HEK293T (cell line): ENCODE measurements around the gene LRPPRC.

Source experiments
- ELF4 ChIP-seq: fragments of 450-650 bp; IDR thresholded peaks from 2 replicates; pipeline ENCODE4 v1.6.1; 2017; ENCODE audit warnings: antibody characterized with exemption
- FOXA1 ChIP-seq: fragments of 450-650 bp; IDR thresholded peaks from 2 replicates; pipeline ENCODE4 v1.6.1; 2016; ENCODE audit warnings: mild to moderate bottlenecking
- FOXK2 ChIP-seq: fragments of 450-650 bp; IDR thresholded peaks from 2 replicates; pipeline ENCODE4 v1.6.1; 2016; ENCODE audit warnings: mild to moderate bottlenecking
- FOXM1 ChIP-seq: fragments of 450-650 bp; IDR thresholded peaks from 2 replicates; pipeline ENCODE4 v1.6.1; 2017; ENCODE audit warnings: mild to moderate bottlenecking, borderline replicate concordance
- SP1 ChIP-seq: fragments of 450-650 bp; IDR thresholded peaks from 2 replicates; pipeline ENCODE4 v1.6.1; 2017
- TARDBP ChIP-seq: fragments of 450-650 bp; IDR thresholded peaks from 2 replicates; pipeline ENCODE4 v1.6.1; 2016
- ZNF384 ChIP-seq: fragments of 450-650 bp; IDR thresholded peaks from 2 replicates; pipeline ENCODE4 v1.6.1; 2016

DNA sequence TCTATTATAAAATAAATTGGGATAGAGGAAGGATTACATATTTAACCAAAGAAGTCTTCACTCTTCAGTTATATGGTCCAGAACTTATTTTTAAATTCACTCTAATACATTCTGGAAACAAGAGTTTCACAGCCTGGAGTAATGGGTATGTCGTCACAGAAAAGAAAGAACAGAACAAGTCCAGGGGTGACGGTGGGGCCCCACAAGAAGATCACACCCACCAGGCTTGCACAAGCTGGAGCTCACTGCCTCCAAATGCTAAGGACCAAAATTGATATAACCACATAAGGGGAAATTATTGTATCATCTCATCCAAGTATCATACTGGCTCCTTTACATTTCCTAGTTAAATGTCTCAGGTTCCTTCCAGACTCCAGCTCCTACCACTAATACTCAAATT is 11.3 kb downstream of the LRPPRC start:
- TF ChIP-seq TARDBP, result no peak
- TF ChIP-seq FOXA1, result no peak
- no peak for TF ChIP-seq FOXM1
- TF ChIP-seq ELF4, result no peak
- no peak for TF ChIP-seq FOXK2
- no peak for TF ChIP-seq SP1
- TF ChIP-seq ZNF384, result no peak
